Panc1 (cell line): Measurements from ENCODE around the gene EMX2. TPM values are rescaled to one million over a fixed set of nuclear protein-coding genes. Genes with fewer than 3 reads are reported as not detected.
"Not testable (repeated sequence)": the region's sequence is repeated elsewhere in the genome, so short reads cannot be mapped to it uniquely, and the experiment has no call there.

Source experiments
- ATAC-seq: fragments of 200-7000 bp; cut with Tn5 transposase; 2 replicates; pipeline ENCODE4 v1.9.1; 2020; ENCODE audit warnings: mild to moderate bottlenecking, moderate library complexity
- BruUV-seq: library from RNA; stranded (reverse); fragments of 400-500 nt; replicated peaks from 2 replicates; lab custom pipeline; 2021; lab: Mats Ljungman, UMichigan
- CTCF ChIA-PET: fragments of 300-600 bp; sonication (Branson Sonifier 250); formaldehyde crosslinking; loops from one replicate; lab custom pipeline; 2022; ENCODE audit warnings: antibody characterized with exemption; lab: Charles Lee
- POLR2A ChIA-PET: fragments of 300-600 bp; sonication (Branson Sonifier 250); formaldehyde crosslinking; loops from one replicate; lab custom pipeline; 2022; ENCODE audit warnings: antibody characterized with exemption; lab: Charles Lee
- DNase-seq: peaks from one replicate; pipeline ENCODE4 v3.0.0-alpha.2; 2010; ENCODE audit warnings: low read depth, low spot score
- H3K27ac ChIP-seq: 2 replicates; pipeline ENCODE4 v1.5.1; 2011; ENCODE audit warnings: mild to moderate bottlenecking, low read length, inconsistent platforms
- H3K27me3 ChIP-seq: fragments of 200-500 bp; sonication (Bioruptor generic); 2 replicates; pipeline ENCODE4 v1.6.0; 2014; ENCODE audit warnings: low read length, inconsistent platforms; ENCODE audit not compliant: control insufficient read depth, insufficient read depth
- H3K36me3 ChIP-seq: fragments of 200-500 bp; sonication (Bioruptor generic); 2 replicates; pipeline ENCODE4 v1.5.1; 2014; ENCODE audit warnings: inconsistent platforms, mild to moderate bottlenecking, low read length, moderate library complexity; ENCODE audit not compliant: control insufficient read depth, insufficient read depth
- H3K4me1 ChIP-seq: 2 replicates; pipeline ENCODE4 v1.5.1; 2011; ENCODE audit warnings: inconsistent platforms, mild to moderate bottlenecking, low read length, moderate library complexity; ENCODE audit not compliant: control insufficient read depth, insufficient read depth
- H3K4me3 ChIP-seq, 2 experiments: 2 replicates each; pipeline ENCODE4 v1.5.1; 2011 to 2012; ENCODE audit warnings: low read depth in 2 of 2, low read length in 2 of 2, mild to moderate bottlenecking in 2 of 2, inconsistent platforms in 1 of 2, moderate library complexity in 1 of 2
- H3K9me3 ChIP-seq: fragments of 200-500 bp; sonication (Bioruptor generic); 2 replicates; pipeline ENCODE4 v1.5.1; 2014; ENCODE audit warnings: low read depth, mild to moderate bottlenecking, inconsistent platforms, low read length, moderate library complexity; ENCODE audit not compliant: control insufficient read depth, insufficient read depth
- POLR2AphosphoS5 ChIP-seq: IDR thresholded peaks from 2 replicates; pipeline ENCODE4 v1.6.1; 2012; ENCODE audit warnings: mild to moderate bottlenecking, low read depth, low read length, moderate library complexity
- SIN3A ChIP-seq: IDR thresholded peaks from 2 replicates; pipeline ENCODE4 v1.6.1; 2012; ENCODE audit warnings: low read depth, mild to moderate bottlenecking, low read length, moderate library complexity, borderline replicate concordance; ENCODE audit not compliant: insufficient read depth
- TCF7L2 ChIP-seq: IDR thresholded peaks from 2 replicates; pipeline ENCODE4 v1.6.1; 2011; ENCODE audit warnings: mild to moderate bottlenecking, low read depth, low read length, inconsistent platforms
- in situ Hi-C: cut with HindIII; loops from 2 replicates; pipeline ENCODE4 v1.10.0; 2016; ENCODE audit warnings: low sequenced_read_pairs, low pct_unique_long_range_greater_than_20kb
- intact Hi-C: fragments of 100-400 bp; cut with micrococcal nuclease; formaldehyde crosslinking; loops from one replicate; pipeline ENCODE4 v1.10.0; 2022; ENCODE audit not compliant: unreplicated experiment
- total RNA-seq: library from RNA; stranded (reverse); gene quantifications from one replicate; pipeline ENCODE4 v1.2.1, GENCODE V29; 2021; ENCODE audit not compliant: unreplicated experiment
- TF ChIP-seq, protein P1 (sequence below): fragments of 450-650 bp; IDR thresholded peaks from 2 replicates; pipeline ENCODE4 v1.5.1; 2017; ENCODE audit warnings: mild to moderate bottlenecking
- TF ChIP-seq, protein P2 (sequence below), 2 experiments: IDR thresholded peaks; 2 replicates each; pipeline ENCODE4 v1.6.1; 2011 to 2012; ENCODE audit warnings: low read depth in 2 of 2, control low read depth in 1 of 2, low read length in 1 of 2, mild to moderate bottlenecking in 1 of 2, moderate library complexity in 1 of 2; ENCODE audit not compliant: insufficient read depth in 1 of 2

EMX2 gene
- total RNA-seq, 1 experiment from 2014 or later: not detected

DNA sequence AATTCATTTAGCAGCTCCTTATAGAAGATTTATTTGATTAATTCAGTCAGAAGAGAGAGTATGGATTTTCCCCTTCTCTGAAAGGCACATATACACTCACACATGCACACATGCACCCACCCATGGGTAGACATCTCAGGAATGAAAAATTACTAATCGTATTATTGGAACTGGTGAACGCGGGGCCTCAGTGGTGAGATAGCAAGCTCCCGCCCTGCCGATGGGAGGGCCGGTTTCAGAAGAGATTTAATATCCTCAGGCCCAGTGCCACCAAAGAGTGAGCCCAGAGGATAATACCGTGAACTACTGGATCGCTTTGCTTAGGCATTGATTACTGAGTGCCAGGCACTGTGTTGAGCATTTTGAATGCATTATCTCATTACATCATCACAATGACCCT is 38.0 kb upstream of the EMX2 start:
- in situ Hi-C loops: no loop called here
- ChIA-PET POLR2A (no interaction called here), CTCF (no interaction called here)
- no peak for ATAC-seq
- no peaks in the 10 kb centered on the region for H3K4me1 ChIP-seq
- H3K27me3 ChIP-seq: peaks cover 13% of the 10 kb centered on the region
- no peaks in the 10 kb centered on the region for H3K9me3 ChIP-seq
- no peak for DNase-seq
- intact Hi-C loops: no loop called here
- no peak overlapping the region for H3K27ac ChIP-seq
- H3K36me3 ChIP-seq: no peaks in the 10 kb centered on the region
- no TSS peak for BruUV-seq
- no peak for TF ChIP-seq SIN3A
- no peak for TF ChIP-seq TCF7L2
- no peak overlapping the region for H3K4me3 ChIP-seq

DNA sequence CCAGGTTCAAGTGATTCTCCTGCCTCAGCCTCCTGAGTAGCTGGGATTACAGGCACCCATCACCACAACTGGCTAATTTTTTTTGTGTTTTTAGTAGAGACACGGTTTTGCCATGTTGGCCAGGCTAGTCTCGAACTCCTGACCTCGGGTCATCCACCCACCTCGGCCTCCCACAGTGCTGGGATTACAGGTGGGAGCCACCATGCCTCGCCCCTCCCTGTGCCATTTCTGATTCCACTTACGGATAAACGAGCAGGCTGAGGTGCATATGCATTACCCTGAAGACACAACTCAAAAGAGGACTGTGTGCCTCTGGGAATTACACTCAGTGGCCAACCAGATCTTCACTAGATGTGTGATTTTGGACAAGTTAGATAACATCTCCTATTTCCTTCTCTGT is 35.5 kb upstream of the EMX2 start:
- BruUV-seq, H3K9me3 ChIP-seq, in situ Hi-C loops, ATAC-seq, H3K36me3 ChIP-seq, CTCF ChIA-PET, DNase-seq, H3K4me1 ChIP-seq, H3K27ac ChIP-seq, POLR2A ChIA-PET, intact Hi-C loops, H3K4me3 ChIP-seq: not testable (repeated sequence)
- H3K27me3 ChIP-seq: peaks cover 13% of the 10 kb centered on the region

DNA sequence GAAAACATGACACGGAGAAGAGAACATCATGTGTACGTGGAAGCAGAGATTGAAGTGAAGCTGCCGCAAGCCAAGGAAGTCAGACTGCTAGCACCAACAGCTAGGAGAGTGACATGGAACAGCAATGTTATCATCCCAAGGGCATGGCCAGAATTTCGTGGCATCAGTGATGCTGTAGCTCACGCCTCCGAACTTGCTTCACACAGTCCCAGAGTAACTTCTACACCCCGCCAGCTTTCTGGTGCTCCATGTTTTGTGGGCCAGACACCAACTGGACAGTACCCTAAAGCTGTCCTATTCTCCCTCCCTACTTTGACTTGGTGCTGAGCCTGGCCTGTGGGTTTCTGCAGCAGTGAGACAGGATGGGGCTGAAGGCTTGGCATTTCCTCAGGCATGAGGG is 33.0 kb upstream of the EMX2 start:
- H3K9me3 ChIP-seq: no peaks in the 10 kb centered on the region
- H3K27me3 ChIP-seq: peaks cover 8% of the 10 kb centered on the region
- CTCF ChIA-PET: no interaction called here
- in situ Hi-C loops: no loop called here
- no TSS peak for BruUV-seq
- H3K36me3 ChIP-seq: no peaks in the 10 kb centered on the region
- ATAC-seq: no peak
- no peak overlapping the region for H3K4me3 ChIP-seq
- H3K27ac ChIP-seq: no peak overlapping the region
- intact Hi-C loops: no loop called here
- no peak for DNase-seq
- H3K4me1 ChIP-seq: no peaks in the 10 kb centered on the region
- POLR2A ChIA-PET: no interaction called here
- TF ChIP-seq, protein P1, sequence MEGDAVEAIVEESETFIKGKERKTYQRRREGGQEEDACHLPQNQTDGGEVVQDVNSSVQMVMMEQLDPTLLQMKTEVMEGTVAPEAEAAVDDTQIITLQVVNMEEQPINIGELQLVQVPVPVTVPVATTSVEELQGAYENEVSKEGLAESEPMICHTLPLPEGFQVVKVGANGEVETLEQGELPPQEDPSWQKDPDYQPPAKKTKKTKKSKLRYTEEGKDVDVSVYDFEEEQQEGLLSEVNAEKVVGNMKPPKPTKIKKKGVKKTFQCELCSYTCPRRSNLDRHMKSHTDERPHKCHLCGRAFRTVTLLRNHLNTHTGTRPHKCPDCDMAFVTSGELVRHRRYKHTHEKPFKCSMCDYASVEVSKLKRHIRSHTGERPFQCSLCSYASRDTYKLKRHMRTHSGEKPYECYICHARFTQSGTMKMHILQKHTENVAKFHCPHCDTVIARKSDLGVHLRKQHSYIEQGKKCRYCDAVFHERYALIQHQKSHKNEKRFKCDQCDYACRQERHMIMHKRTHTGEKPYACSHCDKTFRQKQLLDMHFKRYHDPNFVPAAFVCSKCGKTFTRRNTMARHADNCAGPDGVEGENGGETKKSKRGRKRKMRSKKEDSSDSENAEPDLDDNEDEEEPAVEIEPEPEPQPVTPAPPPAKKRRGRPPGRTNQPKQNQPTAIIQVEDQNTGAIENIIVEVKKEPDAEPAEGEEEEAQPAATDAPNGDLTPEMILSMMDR: no peak
- TF ChIP-seq, protein P2, sequence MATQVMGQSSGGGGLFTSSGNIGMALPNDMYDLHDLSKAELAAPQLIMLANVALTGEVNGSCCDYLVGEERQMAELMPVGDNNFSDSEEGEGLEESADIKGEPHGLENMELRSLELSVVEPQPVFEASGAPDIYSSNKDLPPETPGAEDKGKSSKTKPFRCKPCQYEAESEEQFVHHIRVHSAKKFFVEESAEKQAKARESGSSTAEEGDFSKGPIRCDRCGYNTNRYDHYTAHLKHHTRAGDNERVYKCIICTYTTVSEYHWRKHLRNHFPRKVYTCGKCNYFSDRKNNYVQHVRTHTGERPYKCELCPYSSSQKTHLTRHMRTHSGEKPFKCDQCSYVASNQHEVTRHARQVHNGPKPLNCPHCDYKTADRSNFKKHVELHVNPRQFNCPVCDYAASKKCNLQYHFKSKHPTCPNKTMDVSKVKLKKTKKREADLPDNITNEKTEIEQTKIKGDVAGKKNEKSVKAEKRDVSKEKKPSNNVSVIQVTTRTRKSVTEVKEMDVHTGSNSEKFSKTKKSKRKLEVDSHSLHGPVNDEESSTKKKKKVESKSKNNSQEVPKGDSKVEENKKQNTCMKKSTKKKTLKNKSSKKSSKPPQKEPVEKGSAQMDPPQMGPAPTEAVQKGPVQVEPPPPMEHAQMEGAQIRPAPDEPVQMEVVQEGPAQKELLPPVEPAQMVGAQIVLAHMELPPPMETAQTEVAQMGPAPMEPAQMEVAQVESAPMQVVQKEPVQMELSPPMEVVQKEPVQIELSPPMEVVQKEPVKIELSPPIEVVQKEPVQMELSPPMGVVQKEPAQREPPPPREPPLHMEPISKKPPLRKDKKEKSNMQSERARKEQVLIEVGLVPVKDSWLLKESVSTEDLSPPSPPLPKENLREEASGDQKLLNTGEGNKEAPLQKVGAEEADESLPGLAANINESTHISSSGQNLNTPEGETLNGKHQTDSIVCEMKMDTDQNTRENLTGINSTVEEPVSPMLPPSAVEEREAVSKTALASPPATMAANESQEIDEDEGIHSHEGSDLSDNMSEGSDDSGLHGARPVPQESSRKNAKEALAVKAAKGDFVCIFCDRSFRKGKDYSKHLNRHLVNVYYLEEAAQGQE (IDR thresholded peaks at IDR 0.05; ENCODE audit: insufficient read depth in 1 of 2, low read depth in 2 of 2, low read length in 1 of 2): no peak
- TF ChIP-seq SIN3A (no peak), TCF7L2 (no peak), POLR2AphosphoS5 (no peak)
